ENCODE results near the gene CACNA2D4. TPM values are rescaled to one million over a fixed set of nuclear protein-coding genes. Genes with fewer than 3 reads are reported as not detected.

Gene CACNA2D4
- total RNA-seq, 1 donor from 2014 or later = not detected

- DNase-seq (ENCODE audit: extremely low spot score, unreplicated experiment) = no peak
- Mint-ChIP-seq H3K4me3 (ENCODE audit: unreplicated experiment) (no peak overlapping the region), H3K36me3 (ENCODE audit: unreplicated experiment) (no peaks in the 10 kb centered on the region), H3K9me3 (ENCODE audit: unreplicated experiment) (no peaks in the 10 kb centered on the region), H3K27me3 (ENCODE audit: unreplicated experiment) (peaks cover 32% of the 10 kb centered on the region), H3K27ac (ENCODE audit: unreplicated experiment) (no peak overlapping the region), H3K4me1 (ENCODE audit: unreplicated experiment) (peaks cover 5% of the 10 kb centered on the region)
- TF ChIP-seq CTCF (IDR thresholded peaks at IDR 0.05) = no peak
Measured at GRCh38 chr12:1828856-1829255, 89.6 kb downstream of the CACNA2D4 start.

- Mint-ChIP-seq H3K27me3 (ENCODE audit: unreplicated experiment) (peaks cover 28% of the 10 kb centered on the region), H3K27ac (ENCODE audit: unreplicated experiment) (no peak overlapping the region), H3K4me3 (ENCODE audit: unreplicated experiment) (no peak overlapping the region), H3K36me3 (ENCODE audit: unreplicated experiment) (no peaks in the 10 kb centered on the region), H3K4me1 (ENCODE audit: unreplicated experiment) (peaks cover 5% of the 10 kb centered on the region), H3K9me3 (ENCODE audit: unreplicated experiment) (no peaks in the 10 kb centered on the region)
- no peak for TF ChIP-seq CTCF (IDR thresholded peaks at IDR 0.05)
- no peak for DNase-seq (ENCODE audit: extremely low spot score, unreplicated experiment)
Measured at GRCh38 chr12:1827826-1828805, 90.3 kb downstream of the CACNA2D4 start.

- no peak overlapping the region for H3K4me3 Mint-ChIP-seq (ENCODE audit: unreplicated experiment)
- H3K9me3 Mint-ChIP-seq (ENCODE audit: unreplicated experiment) = no peaks in the 10 kb centered on the region
- no peak for TF ChIP-seq CTCF (IDR thresholded peaks at IDR 0.05)
- DNase-seq (ENCODE audit: extremely low spot score, unreplicated experiment) = no peak
- H3K27ac Mint-ChIP-seq (ENCODE audit: unreplicated experiment) = no peak overlapping the region
- peaks cover 5% of the 10 kb centered on the region for H3K4me1 Mint-ChIP-seq (ENCODE audit: unreplicated experiment)
- H3K27me3 Mint-ChIP-seq (ENCODE audit: unreplicated experiment) = peaks cover 31% of the 10 kb centered on the region
- H3K36me3 Mint-ChIP-seq (ENCODE audit: unreplicated experiment) = no peaks in the 10 kb centered on the region
Measured at GRCh38 chr12:1826867-1827705, 91.4 kb downstream of the CACNA2D4 start.

GRCh38 chr12:1826401-1826800 is 92.1 kb downstream of the CACNA2D4 start:
- H3K27me3 Mint-ChIP-seq (ENCODE audit: unreplicated experiment) = peaks cover 38% of the 10 kb centered on the region
- H3K27ac Mint-ChIP-seq (ENCODE audit: unreplicated experiment) = no peak overlapping the region
- TF ChIP-seq CTCF (IDR thresholded peaks at IDR 0.05) = no peak
- H3K9me3 Mint-ChIP-seq (ENCODE audit: unreplicated experiment) = no peaks in the 10 kb centered on the region
- no peak for DNase-seq (ENCODE audit: extremely low spot score, unreplicated experiment)
- H3K4me1 Mint-ChIP-seq (ENCODE audit: unreplicated experiment) = peaks cover 5% of the 10 kb centered on the region
- H3K4me3 Mint-ChIP-seq (ENCODE audit: unreplicated experiment) = no peak overlapping the region
- H3K36me3 Mint-ChIP-seq (ENCODE audit: unreplicated experiment) = no peaks in the 10 kb centered on the region

Data from osteocyte (in vitro differentiated cells).